HuH-7.5 (cell line): ENCODE measurements around the gene SIRT5.
A peak's percentile ranks its signal among the peaks of the same experiment; 100 is the strongest.

Experiments used
- DNase-seq: peaks from one replicate; pipeline ENCODE4 v3.0.0; 2011; ENCODE audit warnings: low spot score

The SIRT5 gene

DNA sequence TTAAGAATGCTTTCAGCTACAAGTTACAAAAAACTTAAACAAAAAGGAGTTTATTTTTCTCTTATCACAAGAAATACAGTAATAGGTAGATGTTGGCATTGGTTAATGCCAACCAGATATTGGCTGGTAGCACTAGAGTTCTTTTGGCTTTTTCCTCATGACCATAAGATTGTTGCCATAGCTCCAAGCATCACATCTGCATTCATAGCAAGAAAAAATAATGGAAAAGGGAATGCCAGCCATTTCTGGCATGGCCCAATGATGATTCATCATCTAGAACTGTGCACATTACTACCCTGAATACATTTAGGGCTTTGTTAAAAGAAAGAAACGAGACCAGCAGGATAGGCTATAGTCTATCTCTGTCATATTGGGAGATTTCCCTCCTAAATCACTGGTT is 20.8 kb upstream of the SIRT5 start:
- DNase-seq: no peak

DNA sequence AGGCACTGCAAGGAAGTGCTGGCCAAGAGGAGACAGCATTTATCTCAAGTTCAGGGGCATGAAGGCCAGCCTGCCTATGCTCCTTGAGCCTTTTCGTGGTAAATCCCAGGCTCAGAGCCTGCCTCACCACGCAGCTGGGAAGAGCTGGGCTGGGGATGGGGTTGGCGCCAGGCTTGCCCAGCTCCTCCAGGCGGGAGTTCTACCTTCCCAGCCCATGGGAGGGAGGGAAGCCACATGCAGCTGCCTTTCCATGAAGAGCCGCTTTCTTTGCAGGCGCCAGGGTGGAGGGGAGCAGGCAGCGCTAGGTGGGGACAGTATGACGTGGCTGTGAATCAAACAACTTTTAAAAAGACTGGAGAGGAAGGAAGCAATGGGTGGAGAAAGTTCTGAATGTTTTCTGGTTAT is 19.5 kb upstream of the SIRT5 start:
- no peak for DNase-seq

- no peak for DNase-seq
Measured at GRCh38 chr6:13557841-13558240, 16.6 kb upstream of the SIRT5 start.

DNA sequence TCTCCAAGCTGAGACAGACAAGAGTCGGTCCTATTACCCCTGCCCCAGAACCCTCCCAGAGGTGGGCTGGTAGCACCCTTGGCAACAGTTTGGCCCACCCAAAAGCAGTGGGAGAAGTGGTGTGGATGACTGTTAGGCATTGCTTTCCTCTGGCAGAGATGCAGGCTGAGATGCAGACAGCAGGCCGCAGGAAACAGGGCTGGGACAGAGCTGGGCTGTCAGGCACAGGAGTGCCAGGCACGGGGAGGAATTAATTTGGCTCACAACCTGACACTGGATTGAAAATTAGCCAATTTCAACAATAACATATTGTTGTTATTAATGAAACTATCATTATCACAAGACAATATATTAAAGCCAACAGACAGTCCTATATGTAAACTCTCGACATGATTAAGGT is 15.7 kb upstream of the SIRT5 start:
- DNase-seq: no peak

- no peak for DNase-seq
Measured at GRCh38 chr6:13559251-13559650, 15.2 kb upstream of the SIRT5 start.

DNA sequence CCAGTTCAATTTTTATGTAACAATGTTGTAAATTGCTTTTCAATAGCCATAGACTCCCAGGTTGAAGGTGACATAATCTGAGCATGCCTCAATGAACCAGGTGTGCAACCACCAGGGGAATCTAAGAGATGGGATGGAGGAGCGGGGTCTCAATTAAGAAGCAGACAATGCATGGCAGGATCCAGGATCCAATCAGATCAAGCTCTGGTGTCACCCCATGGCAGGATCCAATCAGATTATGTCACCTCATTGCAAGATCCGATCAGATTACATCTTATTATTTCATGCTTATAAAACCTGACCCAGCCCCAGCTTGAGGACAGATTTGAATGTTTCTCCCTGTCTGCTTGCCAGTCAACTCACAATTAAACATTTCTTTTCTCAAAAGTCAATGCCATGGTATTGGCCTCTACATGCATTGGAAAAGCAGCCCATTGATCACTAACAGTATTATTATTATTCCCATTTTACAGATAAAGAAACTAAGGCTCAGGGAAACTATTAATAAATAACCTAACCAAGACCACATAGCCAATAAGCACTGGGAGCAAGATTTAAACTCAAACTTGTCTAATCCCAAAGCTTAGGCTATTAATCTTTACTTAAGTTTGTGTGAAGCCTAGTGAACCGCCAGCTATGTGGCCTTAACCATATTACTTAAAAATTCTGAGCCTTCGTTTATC is 14.3 kb upstream of the SIRT5 start:
- DNase-seq: no peak

GRCh38 chr6:13560651-13561044 is 13.8 kb upstream of the SIRT5 start:
- no peak for DNase-seq

DNA sequence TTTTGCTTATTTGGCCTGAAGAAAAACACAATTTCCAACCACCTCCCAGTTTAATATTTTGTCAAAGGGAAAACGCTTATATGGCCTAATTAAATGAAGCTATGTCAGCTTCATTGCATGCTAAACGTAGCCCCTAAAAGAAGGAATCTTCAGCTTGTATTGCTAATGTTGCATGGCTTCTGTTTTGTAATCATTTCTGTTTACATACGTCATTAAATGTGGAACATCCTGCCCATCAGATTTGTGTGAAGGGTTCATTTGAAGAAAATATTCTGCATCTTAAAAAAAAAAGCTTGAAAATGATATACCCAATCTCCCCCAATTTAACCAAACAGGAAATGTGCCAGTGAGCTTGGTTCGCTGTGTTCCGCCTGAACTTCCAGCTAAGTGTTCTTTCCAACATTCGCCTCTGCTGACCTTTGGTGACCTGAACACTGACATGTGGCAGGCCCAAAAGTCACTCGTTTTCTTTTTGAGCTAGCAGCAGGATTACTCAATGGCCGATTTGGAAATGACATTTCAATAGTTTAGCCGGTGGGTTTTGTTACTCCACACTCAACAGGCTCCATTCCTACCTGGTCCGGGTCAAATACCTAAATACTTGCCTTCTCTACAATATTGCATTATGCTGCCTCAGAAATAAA is 12.7 kb upstream of the SIRT5 start:
- no peak for DNase-seq

DNA sequence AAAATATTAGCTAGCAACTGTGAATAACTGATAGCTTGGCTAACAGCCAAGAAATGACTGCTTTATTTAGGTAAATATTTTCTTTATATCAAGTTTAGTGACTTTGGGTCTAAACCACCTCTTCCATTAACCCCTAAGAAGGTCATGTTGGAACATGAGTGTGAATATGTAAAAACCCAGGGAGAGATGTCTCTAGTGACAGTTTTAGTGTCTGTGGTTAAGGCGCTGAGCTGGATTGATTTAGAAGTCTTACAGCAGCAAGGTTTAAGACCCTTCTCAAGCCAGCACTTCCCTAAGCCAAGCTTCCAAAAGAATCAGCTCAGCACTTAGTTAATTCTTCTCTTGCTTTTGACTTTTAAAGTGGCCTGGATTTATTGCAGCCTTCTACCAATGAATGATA is 11.4 kb upstream of the SIRT5 start:
- DNase-seq: no peak

DNA sequence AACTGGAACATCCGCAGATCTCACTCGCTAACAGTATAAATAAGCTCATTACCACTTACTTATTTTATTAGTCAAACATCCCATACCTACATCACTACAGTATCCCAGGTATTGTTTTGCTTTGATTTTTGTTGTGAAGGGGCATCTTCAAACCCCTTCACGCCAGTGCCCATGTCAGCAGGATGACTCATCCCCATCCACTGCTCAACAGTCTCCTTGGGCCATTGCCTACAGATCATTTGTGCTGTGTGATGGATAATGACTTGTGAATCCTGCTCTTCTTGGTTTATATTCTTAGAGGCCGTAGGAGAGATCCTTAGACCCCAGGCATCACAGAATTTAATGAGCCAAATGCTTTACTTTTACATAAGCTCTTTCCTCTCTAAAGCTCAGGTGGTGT is 8.5 kb upstream of the SIRT5 start:
- DNase-seq: no peak

GRCh38 chr6:13566500-13566899 is 7.9 kb upstream of the SIRT5 start:
- DNase-seq: no peak

DNA sequence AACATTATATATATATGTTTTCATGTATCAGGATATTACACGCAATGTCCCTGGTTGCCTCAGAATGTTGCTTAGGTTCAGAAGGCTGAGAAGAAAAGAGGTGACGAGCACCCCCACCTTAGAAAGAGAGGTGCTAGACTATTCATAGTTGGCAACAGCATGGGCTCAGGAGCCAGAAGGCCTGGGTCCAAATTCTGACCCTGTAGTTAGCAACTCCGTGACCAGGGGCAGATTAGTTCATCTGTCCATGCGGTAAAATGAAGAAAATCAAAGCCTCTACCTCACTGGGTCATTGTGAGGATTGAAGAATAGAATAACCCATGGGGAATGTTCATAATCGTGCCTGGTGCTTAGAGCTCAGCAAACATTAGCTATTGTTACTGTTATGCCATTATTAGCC is 5.4 kb upstream of the SIRT5 start:
- no peak for DNase-seq

GRCh38 chr6:13572240-13572639 is 2.2 kb upstream of the SIRT5 start:
- DNase-seq: no peak

- no peak for DNase-seq
Measured at GRCh38 chr6:13572951-13573654, 1.3 kb upstream of the SIRT5 start.

DNA sequence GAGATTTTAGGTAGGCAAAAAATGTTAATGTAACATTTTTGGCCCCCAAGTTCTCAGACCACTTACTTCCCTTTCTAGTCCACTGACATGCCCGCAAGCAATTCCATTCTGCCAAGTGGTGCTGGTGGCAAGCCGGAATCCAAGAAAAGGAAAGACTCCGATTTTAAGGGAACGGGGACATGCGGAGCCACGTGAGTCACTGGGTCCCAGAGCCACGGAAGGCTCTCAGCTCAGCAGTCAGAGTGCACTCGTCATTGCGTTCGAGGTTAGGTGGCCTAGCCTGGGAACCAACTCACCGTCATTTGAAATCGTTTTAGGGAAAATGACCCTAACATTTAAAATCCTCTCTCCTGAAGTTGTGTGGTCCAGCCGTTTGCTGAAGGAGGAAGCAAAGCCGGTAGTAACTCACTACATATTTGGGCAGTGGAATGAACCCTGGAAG is 711 bp upstream of the SIRT5 start:
- DNase-seq: peak; percentile 7

- DNase-seq: peak; percentile 86
Measured at GRCh38 chr6:13574149-13574570, 241 bp upstream of the SIRT5 start.

DNA sequence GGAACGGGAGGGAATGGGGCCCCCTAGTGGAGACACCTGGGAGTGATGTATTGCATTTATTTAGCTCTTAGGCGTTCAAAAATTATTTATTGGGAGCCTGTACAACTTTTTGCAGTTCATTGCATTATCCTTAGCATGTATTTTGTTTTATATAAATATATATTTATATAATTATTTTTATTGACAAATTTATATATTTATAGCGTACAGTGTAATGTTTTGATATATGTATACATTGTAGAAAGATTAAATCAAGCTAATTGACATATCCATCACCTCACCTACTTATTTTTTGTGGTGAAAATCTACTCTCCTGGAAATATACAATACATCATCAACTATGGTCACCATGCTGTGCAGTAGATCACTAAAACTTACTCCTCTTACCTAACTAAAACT is 975 bp downstream of the SIRT5 start:
- no peak for DNase-seq

GRCh38 chr6:13576017-13576416 is 1.6 kb downstream of the SIRT5 start:
- no peak for DNase-seq

GRCh38 chr6:13577926-13578325 is 3.5 kb downstream of the SIRT5 start:
- DNase-seq: no peak

DNA sequence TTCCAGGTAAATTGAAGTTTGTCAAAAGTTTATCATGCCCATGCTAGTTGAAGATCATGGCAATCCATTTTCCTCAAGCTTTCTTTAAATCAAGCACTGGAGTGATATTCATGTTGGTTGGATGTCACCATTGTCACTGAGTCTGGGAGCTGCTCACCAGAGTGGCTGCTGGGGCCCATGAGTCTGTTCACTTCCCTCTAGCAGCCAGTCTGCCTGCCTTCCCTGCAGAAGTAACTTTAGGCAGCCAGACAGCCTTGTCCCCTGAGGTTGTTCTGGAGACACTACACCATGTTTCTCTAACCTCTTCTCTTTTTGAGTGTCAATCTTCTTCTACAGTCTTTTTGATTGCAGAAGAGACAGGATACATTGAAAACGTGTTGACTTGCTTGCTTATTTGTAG is 5.5 kb downstream of the SIRT5 start:
- DNase-seq: no peak

- DNase-seq: no peak
Measured at GRCh38 chr6:13581700-13582229, 7.4 kb downstream of the SIRT5 start.

GRCh38 chr6:13586603-13587542 is 12.5 kb downstream of the SIRT5 start:
- no peak for DNase-seq
